WI38 (cell line): ENCODE data around the gene PEPD.

Experiments
- H3K4me3 ChIP-seq: 2 replicates; pipeline ENCODE4 v1.5.1; 2011; ENCODE audit warnings: low read depth, mild to moderate bottlenecking, control low read depth, low read length
- CTCF ChIP-seq: IDR thresholded peaks from 2 replicates; pipeline ENCODE4 v1.5.1; 2012; ENCODE audit warnings: low read depth, mild to moderate bottlenecking, control low read depth, low read length

The PEPD gene

DNA sequence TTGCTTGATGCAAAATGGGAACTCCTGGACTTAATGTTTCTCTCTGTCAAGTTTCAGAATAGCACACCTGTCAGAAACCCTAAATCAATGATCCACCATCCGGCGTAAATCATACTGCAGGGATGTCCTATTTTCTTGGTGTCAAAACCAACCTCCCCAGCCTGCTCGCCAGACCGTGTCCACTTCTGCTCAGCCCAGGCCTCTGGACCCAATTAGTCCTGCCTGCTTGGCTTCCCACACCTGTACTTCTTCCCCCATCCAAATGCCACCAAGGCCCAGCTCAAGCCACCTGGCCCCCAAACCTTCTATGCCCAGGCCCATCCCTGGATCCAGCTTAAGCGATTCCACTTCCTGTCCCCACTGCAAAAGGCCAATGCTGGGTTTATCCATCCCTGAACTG lies 25.1 kb upstream of the PEPD start:
- no peak overlapping the region for H3K4me3 ChIP-seq
- TF ChIP-seq CTCF, result no peak

- no peak for TF ChIP-seq CTCF
- H3K4me3 ChIP-seq, result no peak overlapping the region
Measured at GRCh38 chr19:33545217-33545981, 23.8 kb upstream of the PEPD start.

GRCh38 chr19:33535226-33535625 lies 13.6 kb upstream of the PEPD start:
- no peak overlapping the region for H3K4me3 ChIP-seq
- TF ChIP-seq CTCF, result no peak

GRCh38 chr19:33532859-33533460 lies 11.4 kb upstream of the PEPD start:
- no peak overlapping the region for H3K4me3 ChIP-seq
- no peak for TF ChIP-seq CTCF

DNA sequence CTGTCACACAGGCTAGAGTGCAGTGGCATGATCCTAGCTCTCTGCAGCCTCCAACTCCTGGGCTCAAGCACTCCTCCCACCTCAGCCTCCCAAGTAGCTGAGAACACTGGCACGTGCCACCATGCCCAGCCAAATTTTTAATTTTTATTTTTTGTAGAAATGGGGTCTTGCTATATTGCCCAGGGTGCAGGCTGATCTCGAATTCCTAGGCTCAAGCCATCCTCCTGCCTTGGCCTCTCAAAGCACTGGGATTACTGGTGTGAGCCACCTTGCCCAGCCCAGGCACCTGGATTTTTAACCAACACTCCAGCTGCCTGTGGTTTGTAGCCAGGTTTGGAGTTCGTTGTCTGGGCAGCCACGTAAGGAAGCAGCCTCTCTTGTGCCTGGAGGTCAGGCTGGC lies 9.3 kb upstream of the PEPD start:
- TF ChIP-seq CTCF, result no peak
- no peak overlapping the region for H3K4me3 ChIP-seq

- H3K4me3 ChIP-seq, result no peak overlapping the region
- no peak for TF ChIP-seq CTCF
Measured at GRCh38 chr19:33530296-33530695, 8.7 kb upstream of the PEPD start.

- no peak for TF ChIP-seq CTCF
Measured at GRCh38 chr19:33529094-33529676, 7.6 kb upstream of the PEPD start.

More at GRCh38 chr19:33529094-33529676, 7.6 kb upstream of the PEPD start:
- no peak overlapping the region for H3K4me3 ChIP-seq
